SU-DHL-6 (cell line): ENCODE data around the gene ARAP1.

Experiments
- EZH2phosphoT487 ChIP-seq: fragments of 200-600 bp; sonication (generic), shearing (Covaris generic); conservative IDR thresholded peaks from 2 replicates; pipeline ENCODE4 v1.6.1; 2018; ENCODE audit warnings: mild to moderate bottlenecking, antibody characterized with exemption, low read length, moderate library complexity, mixed read lengths
- TF ChIP-seq, protein P1 (sequence below): fragments of 200-600 bp; sonication (generic); IDR thresholded peaks from one replicate; pipeline ENCODE4 v1.5.1; 2017; ENCODE audit warnings: antibody characterized with exemption, mild to moderate bottlenecking, low read length, moderate library complexity; ENCODE audit not compliant: insufficient read depth, poor library complexity, severe bottlenecking

DNA sequence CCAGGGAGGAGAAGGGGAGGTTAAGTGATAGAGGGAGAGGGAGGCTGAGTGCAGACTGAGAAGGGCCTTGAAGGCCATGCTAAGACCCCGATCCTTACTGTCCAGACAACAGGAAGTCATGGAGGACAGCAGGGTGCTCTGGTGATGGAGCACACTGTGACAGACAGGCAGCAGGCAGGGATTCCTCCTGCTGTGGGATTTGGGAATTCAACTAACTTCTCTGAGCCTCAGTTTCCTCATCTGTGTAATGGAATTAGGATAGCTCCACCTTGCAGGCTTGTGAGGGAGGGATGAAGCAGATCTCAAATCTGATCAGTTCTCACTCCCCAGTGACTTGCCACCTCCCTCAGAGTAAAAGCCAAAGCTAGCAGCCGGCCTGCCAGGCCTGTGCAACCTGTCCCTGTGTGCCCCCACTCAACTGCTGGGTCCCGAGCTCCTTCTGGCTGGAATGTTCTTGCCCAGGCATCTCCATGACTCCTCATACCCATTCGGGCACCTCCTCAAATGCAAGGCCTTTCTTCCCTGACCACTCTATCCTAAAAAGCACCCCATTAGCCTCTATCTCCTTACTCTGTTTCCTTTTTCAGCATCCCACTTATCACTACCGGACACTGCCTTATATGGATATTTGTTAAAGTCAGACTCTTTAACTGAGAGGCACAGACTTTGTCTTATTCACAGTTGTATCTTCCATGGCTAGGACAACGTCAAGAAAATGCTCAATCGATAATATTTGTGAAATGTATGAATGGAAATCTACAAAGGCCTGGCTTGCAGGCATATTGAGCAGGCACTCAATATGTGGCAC, 9.5 kb downstream of the ARAP1 start:
- TF ChIP-seq, protein P1, sequence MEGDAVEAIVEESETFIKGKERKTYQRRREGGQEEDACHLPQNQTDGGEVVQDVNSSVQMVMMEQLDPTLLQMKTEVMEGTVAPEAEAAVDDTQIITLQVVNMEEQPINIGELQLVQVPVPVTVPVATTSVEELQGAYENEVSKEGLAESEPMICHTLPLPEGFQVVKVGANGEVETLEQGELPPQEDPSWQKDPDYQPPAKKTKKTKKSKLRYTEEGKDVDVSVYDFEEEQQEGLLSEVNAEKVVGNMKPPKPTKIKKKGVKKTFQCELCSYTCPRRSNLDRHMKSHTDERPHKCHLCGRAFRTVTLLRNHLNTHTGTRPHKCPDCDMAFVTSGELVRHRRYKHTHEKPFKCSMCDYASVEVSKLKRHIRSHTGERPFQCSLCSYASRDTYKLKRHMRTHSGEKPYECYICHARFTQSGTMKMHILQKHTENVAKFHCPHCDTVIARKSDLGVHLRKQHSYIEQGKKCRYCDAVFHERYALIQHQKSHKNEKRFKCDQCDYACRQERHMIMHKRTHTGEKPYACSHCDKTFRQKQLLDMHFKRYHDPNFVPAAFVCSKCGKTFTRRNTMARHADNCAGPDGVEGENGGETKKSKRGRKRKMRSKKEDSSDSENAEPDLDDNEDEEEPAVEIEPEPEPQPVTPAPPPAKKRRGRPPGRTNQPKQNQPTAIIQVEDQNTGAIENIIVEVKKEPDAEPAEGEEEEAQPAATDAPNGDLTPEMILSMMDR = no peak
- no peak for TF ChIP-seq EZH2phosphoT487
